ENCODE data around the gene FRZB. TPM values are rescaled to one million over a fixed set of nuclear protein-coding genes. Genes with fewer than 3 reads are reported as not detected.
"Not testable (repeated sequence)": the region's sequence is repeated elsewhere in the genome, so short reads cannot be mapped to it uniquely, and the experiment has no call there.

The FRZB gene
- total RNA-seq, 2 experiments from 2014 or later, result not detected

DNA sequence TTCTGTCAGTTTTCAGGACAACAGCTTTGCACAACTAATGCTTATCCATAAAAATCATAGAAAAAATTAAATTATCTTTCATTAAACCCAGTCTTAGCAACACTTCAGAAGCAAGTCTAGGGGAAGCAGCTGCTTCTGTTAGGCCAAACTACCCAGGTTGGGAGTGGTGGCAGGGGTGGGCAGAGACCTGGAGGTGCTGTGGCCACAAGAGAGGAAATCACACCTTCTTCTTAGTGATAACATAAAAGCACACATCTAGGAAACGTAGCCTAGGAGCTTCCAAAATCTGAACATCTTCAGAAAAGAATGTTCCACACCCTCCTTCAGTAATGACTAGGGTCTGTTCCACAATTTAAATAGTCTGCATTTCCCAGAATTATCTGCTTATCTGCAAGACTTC, 32.3 kb upstream of the FRZB start:
- H3K36me3 Mint-ChIP-seq (ENCODE audit: low read depth), result no peaks in the 10 kb centered on the region
- ChIA-PET POLR2A (no interaction called here), CTCF (interaction anchor here (0.7 kb wide), 1 partner anchor 700 kb away, joined by 3 read pairs; no protein-coding TSS in a partner anchor)
- DNase-seq, result no peak
- H3K9me3 Mint-ChIP-seq, result no peaks in the 10 kb centered on the region
- H3K27ac Mint-ChIP-seq, result no peak overlapping the region
- H3K27me3 Mint-ChIP-seq, result no peaks in the 10 kb centered on the region
- no peak overlapping the region for H3K4me3 Mint-ChIP-seq
- no peaks in the 10 kb centered on the region for H3K4me1 Mint-ChIP-seq

DNA sequence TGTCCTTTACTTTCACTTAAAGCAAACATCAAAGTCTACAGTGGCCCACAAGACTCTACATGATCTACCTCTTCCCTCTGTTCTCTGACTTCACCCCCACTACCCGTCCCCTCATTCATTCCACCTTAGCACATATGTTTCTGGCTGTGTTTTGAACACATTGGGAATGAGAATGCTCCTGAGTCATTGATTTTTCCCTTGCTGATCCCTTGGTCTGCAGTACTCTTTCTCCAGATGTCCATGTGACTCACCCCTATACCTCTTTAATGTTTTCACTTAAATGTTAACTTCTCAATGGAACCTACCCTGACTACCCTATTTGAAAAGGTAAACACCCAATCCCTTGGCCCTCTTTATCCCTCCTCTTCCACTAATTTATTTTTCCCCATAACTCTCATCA, 30.7 kb upstream of the FRZB start:
- POLR2A ChIA-PET, result no interaction called here
- Mint-ChIP-seq H3K27ac (no peak overlapping the region), H3K9me3 (no peaks in the 10 kb centered on the region), H3K4me3 (no peak overlapping the region), H3K4me1 (no peaks in the 10 kb centered on the region), H3K36me3 (ENCODE audit: low read depth) (no peaks in the 10 kb centered on the region), H3K27me3 (no peaks in the 10 kb centered on the region)
- CTCF ChIA-PET, result no interaction called here
- no peak for DNase-seq

DNA sequence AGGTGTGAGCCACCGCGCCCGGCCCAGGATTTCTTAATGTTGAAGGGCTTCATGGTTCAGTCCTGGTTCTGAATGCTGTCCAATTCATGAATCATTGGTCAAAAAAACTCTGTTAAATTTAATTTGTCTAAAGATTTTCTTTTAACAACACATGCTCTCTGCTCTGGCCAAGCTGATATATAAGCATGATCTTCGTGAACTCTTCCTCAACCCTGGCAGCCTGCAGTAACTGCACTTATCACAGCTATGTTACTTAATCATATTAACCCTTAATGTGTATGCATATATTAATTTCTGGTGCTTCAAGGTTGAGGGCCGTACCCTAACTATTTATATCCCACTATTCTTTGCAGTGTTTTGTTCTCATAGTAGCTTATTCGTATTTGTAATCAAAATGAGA, 29.4 kb upstream of the FRZB start:
- Mint-ChIP-seq H3K9me3 (no peaks in the 10 kb centered on the region), H3K4me3 (no peak overlapping the region)

GRCh38 chr2:182895169-182895568, 28.7 kb upstream of the FRZB start:
- DNase-seq, result no peak
- Mint-ChIP-seq H3K4me3 (no peak overlapping the region), H3K27ac (no peak overlapping the region), H3K27me3 (peaks cover 6% of the 10 kb centered on the region), H3K36me3 (ENCODE audit: low read depth) (no peaks in the 10 kb centered on the region), H3K4me1 (no peaks in the 10 kb centered on the region), H3K9me3 (no peaks in the 10 kb centered on the region)
- POLR2A ChIA-PET, result no interaction called here
- CTCF ChIA-PET, result no interaction called here

More for the DNA sequence above, 29.4 kb upstream of the FRZB start:
- ChIA-PET POLR2A (no interaction called here), CTCF (no interaction called here)
- DNase-seq, result no peak
- Mint-ChIP-seq H3K36me3 (ENCODE audit: low read depth) (no peaks in the 10 kb centered on the region), H3K4me1 (no peaks in the 10 kb centered on the region), H3K27me3 (peaks cover 6% of the 10 kb centered on the region), H3K27ac (no peak overlapping the region)

DNA sequence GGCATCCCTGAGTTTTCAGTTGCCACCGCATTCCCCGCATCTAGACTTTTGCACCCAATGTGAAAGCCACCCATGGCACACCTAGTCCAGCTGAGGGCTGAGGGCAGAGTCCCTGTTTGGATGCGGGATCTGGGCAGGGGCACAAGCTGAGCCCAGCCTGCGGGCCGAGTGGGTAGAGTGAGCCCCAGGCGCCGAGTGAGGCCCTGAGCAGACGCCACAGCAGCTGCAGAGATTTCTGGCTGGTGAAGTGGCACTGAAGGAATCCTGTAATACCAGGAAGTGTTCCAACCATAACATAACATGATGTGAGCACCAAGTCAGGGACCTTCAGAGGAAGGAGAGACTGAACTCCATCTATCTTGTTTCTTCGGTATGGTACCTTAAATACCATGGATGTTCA, 27.7 kb upstream of the FRZB start:
- DNase-seq, result no peak
- no peak overlapping the region for H3K27ac Mint-ChIP-seq
- H3K4me3 Mint-ChIP-seq, result no peak overlapping the region
- peaks cover 7% of the 10 kb centered on the region for H3K27me3 Mint-ChIP-seq
- H3K4me1 Mint-ChIP-seq, result no peaks in the 10 kb centered on the region
- no peaks in the 10 kb centered on the region for H3K9me3 Mint-ChIP-seq
- ChIA-PET CTCF (no interaction called here), POLR2A (no interaction called here)
- no peaks in the 10 kb centered on the region for H3K36me3 Mint-ChIP-seq (ENCODE audit: low read depth)

GRCh38 chr2:182893666-182894065, 27.2 kb upstream of the FRZB start:
- CTCF ChIA-PET, result no interaction called here
- no peak overlapping the region for H3K27ac Mint-ChIP-seq
- H3K4me3 Mint-ChIP-seq, result no peak overlapping the region
- no peak for DNase-seq
- POLR2A ChIA-PET, result no interaction called here
- no peaks in the 10 kb centered on the region for H3K4me1 Mint-ChIP-seq
- no peaks in the 10 kb centered on the region for H3K9me3 Mint-ChIP-seq
- peaks cover 7% of the 10 kb centered on the region for H3K27me3 Mint-ChIP-seq
- H3K36me3 Mint-ChIP-seq (ENCODE audit: low read depth), result no peaks in the 10 kb centered on the region

DNA sequence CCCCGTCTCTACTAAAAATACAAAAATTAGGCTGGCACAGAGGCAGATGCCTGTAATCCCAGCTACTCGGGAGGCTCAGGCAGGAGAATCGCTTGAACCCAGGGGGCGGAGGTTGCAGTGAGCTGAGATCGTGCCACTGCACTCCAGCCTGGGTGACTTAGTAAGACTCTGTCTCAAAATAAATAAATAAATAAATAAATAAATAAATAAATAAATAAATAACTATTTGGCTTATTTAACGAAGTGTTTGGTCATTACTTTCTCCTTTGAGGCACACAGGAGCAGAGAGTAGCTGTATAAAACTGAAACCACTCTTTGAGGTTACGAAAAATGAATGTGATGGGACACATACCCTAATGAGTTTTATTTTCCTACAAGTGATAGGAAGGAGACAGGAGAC, 26.6 kb upstream of the FRZB start:
- H3K9me3 Mint-ChIP-seq; DNase-seq; CTCF ChIA-PET; H3K36me3 Mint-ChIP-seq (ENCODE audit: low read depth); H3K4me3 Mint-ChIP-seq; H3K27ac Mint-ChIP-seq; H3K4me1 Mint-ChIP-seq; POLR2A ChIA-PET; H3K27me3 Mint-ChIP-seq: not testable (repeated sequence)

- ChIA-PET CTCF (no interaction called here), POLR2A (no interaction called here)
- H3K4me3 Mint-ChIP-seq, result no peak overlapping the region
These were observed 25.2 kb upstream of the FRZB start for GRCh38 chr2:182891611-182892010.

GRCh38 chr2:182890773-182891378, 24.4 kb upstream of the FRZB start:
- no peak for DNase-seq
- POLR2A ChIA-PET, result no interaction called here
- no peaks in the 10 kb centered on the region for H3K36me3 Mint-ChIP-seq (ENCODE audit: low read depth)
- no peaks in the 10 kb centered on the region for H3K4me1 Mint-ChIP-seq
- CTCF ChIA-PET, result no interaction called here
- H3K27me3 Mint-ChIP-seq, result peaks cover 9% of the 10 kb centered on the region
- H3K4me3 Mint-ChIP-seq, result no peak overlapping the region
- H3K27ac Mint-ChIP-seq, result no peak overlapping the region
- no peaks in the 10 kb centered on the region for H3K9me3 Mint-ChIP-seq

More at GRCh38 chr2:182891611-182892010, 25.2 kb upstream of the FRZB start:
- Mint-ChIP-seq H3K9me3 (no peaks in the 10 kb centered on the region), H3K27ac (no peak overlapping the region), H3K4me1 (no peaks in the 10 kb centered on the region), H3K36me3 (ENCODE audit: low read depth) (no peaks in the 10 kb centered on the region), H3K27me3 (peaks cover 9% of the 10 kb centered on the region)
- no peak for DNase-seq

DNA sequence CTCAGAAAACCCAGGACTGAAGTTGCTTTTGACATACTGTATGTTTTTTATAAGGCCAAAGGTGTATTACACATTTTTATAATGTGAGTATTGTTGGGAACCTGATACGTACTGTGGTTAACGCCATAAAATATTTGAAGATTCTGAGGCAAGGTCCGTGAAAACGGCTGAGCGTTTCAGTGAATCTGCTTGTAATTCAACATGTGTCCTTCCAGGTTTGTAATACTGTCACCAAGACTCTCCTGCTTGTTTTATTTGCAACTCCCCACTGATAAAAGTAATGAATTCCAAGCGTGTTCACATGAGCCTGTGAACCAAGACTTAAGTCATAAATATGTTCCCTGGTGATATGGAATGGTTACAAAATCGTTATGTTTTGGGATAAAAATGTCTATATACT, 23.9 kb upstream of the FRZB start:
- ChIA-PET CTCF (no interaction called here), POLR2A (no interaction called here)
- no peaks in the 10 kb centered on the region for H3K36me3 Mint-ChIP-seq (ENCODE audit: low read depth)
- no peak overlapping the region for H3K27ac Mint-ChIP-seq
- H3K4me1 Mint-ChIP-seq, result no peaks in the 10 kb centered on the region
- H3K4me3 Mint-ChIP-seq, result no peak overlapping the region
- no peak for DNase-seq
- peaks cover 9% of the 10 kb centered on the region for H3K27me3 Mint-ChIP-seq
- H3K9me3 Mint-ChIP-seq, result no peaks in the 10 kb centered on the region

DNA sequence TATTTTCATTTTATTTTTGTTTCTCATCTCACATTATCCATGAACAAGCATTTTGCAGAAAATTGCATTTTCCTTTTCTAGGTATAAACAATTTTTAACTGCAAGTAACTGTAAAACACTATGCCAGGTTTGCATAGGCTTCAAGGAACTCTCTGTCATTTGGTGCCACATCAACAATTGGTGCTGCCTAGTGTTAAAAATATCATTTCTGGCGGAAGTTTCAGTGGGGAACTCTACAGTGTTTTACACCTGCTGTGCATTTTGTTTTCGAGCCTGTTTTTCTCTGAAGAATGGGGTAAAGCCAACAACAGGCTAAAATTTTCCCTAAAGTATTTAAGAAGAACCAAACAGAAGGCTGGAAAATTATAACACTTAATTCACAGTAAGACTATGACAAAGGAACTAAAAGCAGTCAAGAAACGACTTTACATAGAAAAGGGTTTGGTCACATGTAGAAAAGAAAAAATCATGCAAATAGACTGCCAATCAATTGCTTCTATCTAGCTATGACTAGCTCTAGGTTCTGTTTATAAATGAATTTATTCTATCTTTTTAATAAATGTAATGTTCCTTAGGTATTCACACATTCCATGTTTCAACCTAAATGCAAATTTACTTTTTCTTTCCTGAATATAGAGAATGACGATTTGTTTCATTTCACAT, 21.4 kb upstream of the FRZB start:
- H3K9me3 Mint-ChIP-seq, result no peaks in the 10 kb centered on the region
- peaks cover 11% of the 10 kb centered on the region for H3K27me3 Mint-ChIP-seq
- H3K4me1 Mint-ChIP-seq, result no peaks in the 10 kb centered on the region
- CTCF ChIA-PET, result no interaction called here
- H3K36me3 Mint-ChIP-seq (ENCODE audit: low read depth), result no peaks in the 10 kb centered on the region
- no peak overlapping the region for H3K27ac Mint-ChIP-seq
- H3K4me3 Mint-ChIP-seq, result no peak overlapping the region
- DNase-seq, result no peak
- POLR2A ChIA-PET, result no interaction called here

GRCh38 chr2:182887093-182887492, 20.7 kb upstream of the FRZB start:
- Mint-ChIP-seq H3K9me3 (no peaks in the 10 kb centered on the region), H3K4me3 (no peak overlapping the region), H3K27me3 (peaks cover 11% of the 10 kb centered on the region), H3K4me1 (no peaks in the 10 kb centered on the region), H3K36me3 (ENCODE audit: low read depth) (no peaks in the 10 kb centered on the region), H3K27ac (no peak overlapping the region)
- CTCF ChIA-PET, result no interaction called here
- POLR2A ChIA-PET, result no interaction called here
- no peak for DNase-seq

GRCh38 chr2:182885771-182886170, 19.3 kb upstream of the FRZB start:
- Mint-ChIP-seq H3K27me3 (peaks cover 6% of the 10 kb centered on the region), H3K9me3 (no peaks in the 10 kb centered on the region), H3K36me3 (ENCODE audit: low read depth) (no peaks in the 10 kb centered on the region), H3K4me3 (no peak overlapping the region), H3K27ac (no peak overlapping the region), H3K4me1 (no peaks in the 10 kb centered on the region)
- POLR2A ChIA-PET, result no interaction called here
- CTCF ChIA-PET, result no interaction called here
- DNase-seq, result no peak

- Mint-ChIP-seq H3K36me3 (ENCODE audit: low read depth) (no peaks in the 10 kb centered on the region), H3K27me3 (peaks cover 6% of the 10 kb centered on the region), H3K4me1 (no peaks in the 10 kb centered on the region), H3K27ac (no peak overlapping the region), H3K4me3 (no peak overlapping the region), H3K9me3 (peaks cover 7% of the 10 kb centered on the region)
- no peak for DNase-seq
- CTCF ChIA-PET, result no interaction called here
- POLR2A ChIA-PET, result no interaction called here
These were observed 17.0 kb upstream of the FRZB start for GRCh38 chr2:182883451-182883850.
